Activated gamma-delta T cell treated with anti-CD3 and anti-CD28 coated beads, Interleukin-2, amount 50 U/mL, for 16 hours (primary cell): Measurements from ENCODE around the gene POLR3H.

Experiments
- DNase-seq: peaks from one replicate; pipeline ENCODE4 v3.0.0-alpha.2; 2020; ENCODE audit warnings: low read depth

POLR3H gene

DNA sequence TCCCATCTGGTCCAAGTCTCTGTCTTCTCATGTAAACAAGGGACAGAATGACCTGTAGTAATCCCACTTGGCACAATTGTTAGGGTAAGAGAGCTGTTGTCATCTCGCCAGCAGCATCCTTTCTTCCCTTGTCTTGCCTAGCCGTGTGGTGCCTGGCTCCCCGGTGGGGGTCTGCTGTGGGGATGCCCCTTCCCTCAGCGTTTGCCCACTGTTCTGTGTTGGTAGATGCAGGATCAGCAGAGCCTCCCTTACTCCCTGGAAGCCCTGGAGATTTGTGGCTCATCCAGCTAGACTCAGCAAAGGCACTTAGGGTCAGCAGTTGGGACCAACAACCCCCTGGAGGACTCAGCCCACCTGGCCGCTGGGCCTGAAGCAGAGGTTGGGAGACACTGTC, 62.3 kb downstream of the POLR3H start:
- no peak for DNase-seq

DNA sequence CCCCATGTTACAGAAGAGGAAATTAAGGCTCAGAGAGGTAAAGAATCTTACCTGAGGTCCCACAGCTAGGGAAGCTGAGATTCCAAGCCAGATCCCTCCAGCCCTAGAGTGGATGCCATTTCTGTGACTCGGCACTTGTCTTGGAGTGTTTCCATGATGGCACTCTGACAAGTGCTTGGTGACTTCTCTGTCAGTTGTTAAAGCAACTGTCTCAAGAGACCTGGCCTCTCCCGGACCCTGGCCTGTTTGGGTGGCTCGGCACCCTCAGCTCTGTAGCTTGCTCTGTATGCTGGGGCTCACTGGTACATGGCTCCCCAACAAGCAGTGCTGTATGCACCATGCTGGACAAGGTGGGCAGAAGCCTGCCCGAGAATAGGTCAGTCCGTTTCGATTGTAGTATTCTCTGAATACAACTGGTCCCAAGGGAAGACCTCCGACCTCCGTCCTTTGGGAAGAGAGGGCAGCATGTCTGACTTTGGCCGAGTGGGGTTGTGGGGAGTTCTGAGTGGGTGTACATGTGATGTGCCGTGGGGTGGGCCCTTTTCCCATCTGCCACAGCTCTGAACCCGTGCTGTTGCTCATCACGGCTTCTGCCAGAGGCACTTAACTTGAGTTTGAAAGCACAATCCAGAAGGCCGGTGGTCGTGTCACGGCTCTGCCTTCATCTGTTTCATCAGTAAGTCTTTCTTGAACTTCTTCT, 63.0 kb downstream of the POLR3H start:
- DNase-seq: no peak

DNA sequence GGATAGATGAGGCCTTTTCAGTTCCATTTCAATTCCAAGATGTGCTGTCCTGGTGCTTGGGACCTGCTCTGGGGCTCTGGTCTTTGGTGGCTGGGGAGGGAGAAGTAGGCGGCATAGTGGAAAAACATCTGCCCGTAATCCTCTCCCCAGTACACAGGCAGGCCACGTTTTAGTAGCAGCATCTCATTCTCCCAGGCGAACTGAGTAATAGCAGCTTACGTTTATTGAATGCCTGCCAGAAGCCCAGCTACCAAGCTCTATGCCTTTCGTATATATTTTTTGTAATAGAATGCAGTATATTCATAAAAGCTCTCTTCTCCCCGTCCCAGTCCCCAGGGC, 63.9 kb downstream of the POLR3H start:
- DNase-seq: no peak

DNA sequence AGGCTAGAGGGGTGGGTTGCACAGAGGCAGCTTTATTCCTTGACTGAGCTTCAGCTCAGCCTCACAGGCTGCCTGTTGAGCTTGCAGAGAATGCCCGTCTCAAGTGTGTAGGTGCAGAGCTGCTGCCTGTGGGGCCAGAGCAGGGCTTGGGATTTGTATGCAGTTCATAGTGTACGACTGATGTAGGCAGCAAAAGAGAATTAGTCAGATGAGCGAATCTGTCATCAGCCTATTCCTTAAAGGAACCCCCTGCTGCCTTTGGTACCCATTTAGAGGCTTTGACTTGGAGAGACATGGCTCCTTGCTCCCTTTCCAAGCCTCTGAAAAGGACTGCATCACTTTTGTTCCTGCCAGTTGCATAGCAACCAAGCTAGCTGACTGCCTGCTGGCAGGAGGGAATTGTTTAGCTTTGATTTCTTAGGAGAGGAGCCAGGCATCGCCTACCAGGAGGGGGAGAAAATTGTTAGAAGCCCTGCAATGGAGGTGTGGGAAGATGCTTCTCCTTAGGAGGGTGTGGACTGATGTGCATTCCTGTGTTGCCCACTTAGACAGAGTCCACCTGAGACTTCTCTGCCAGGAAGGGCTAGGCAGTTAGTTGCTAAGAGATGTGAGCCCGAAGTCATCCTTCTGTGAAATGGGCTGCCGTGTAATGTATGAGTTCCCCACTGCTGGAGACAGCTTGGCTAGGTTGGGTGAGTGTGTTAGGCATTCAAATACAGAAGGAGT, 64.4 kb downstream of the POLR3H start:
- DNase-seq: no peak

DNA sequence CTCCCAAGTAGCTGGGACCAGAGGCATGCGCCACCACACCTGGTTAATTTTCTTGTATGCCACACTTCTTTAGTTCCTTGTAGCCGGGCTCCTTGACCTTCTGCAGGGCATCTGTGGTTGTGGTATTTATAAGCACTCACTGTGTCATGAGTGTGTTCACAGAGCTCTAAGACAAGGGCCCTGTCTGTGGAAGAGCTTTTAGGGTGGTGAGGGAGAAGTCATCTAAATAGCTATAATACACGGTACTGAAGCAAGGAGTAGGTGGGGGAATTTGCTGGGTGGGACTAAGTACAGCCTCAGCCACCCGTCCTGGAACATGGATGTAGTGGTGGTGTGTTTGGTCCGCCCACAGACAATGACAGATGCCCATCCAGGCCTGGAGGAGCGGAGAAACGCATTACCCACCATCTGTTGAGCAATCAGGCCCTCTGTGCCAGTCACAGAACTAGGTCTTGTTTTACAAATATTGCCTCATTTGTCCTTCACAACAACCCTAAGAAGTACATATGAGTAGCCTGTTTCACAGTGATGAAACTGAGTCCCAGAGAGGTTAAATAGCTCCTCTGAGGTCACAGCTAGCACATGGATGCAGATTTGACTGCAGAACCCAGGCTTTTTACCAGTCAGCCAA, 65.3 kb downstream of the POLR3H start:
- DNase-seq: no peak

DNA sequence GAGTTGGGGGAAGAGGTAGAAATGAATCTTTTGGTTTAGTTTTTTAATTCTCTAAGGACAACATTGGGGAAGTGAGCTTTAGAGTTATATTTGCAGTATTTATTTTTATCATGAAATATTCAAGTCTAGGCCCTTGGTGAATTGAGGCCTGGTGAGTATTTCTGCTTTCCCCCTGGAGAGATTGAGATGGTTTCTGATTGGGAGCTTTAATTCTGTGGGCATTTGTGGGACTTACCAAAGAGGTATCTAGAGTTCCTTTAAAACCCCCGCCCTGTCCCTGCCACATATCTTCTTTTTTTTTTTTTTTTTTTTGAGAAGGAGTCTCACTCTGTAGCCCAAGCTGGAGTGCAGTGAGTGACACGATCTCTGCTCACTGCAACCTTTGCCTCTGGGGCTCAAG, 65.8 kb downstream of the POLR3H start:
- no peak for DNase-seq
